PC-9 (cell line): ENCODE measurements around the gene CDK5RAP2.

Source experiments
- CTCF ChIP-seq: fragments of 200-600 bp; sonication (generic); conservative IDR thresholded peaks from 2 replicates; pipeline ENCODE4 v1.6.1; 2017; ENCODE audit warnings: mixed run types, antibody characterized with exemption, mild to moderate bottlenecking, moderate library complexity
- EZH2 ChIP-seq: fragments of 200-600 bp; sonication (generic); IDR thresholded peaks from 2 replicates; pipeline ENCODE4 v1.8.0; 2017; ENCODE audit warnings: antibody characterized with exemption, low read depth

DNA sequence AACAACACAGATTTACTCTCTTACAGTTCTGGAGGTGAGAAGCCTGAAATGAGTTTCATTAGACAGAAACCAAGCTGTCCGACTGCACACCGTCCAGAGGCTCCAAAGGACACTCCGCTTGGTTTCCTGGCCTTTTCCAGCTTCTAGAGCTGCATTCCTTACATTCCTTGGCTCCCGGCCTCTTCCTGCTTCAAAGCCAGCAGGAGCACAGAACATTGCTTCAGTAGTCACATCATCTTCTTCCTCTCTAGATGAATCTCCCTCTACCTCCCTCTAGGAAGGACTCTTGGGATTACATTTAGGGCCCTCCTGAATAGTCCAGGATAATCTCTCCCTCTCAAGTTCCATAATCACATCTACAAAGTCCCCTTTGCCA is 213.3 kb downstream of the CDK5RAP2 start:
- no peak for TF ChIP-seq EZH2
- peak; percentile 49; the same call in 1 of the 2 replicates for TF ChIP-seq CTCF
